ENCODE measurements around the gene TAC4. TPM values are rescaled to one million over a fixed set of nuclear protein-coding genes. Genes with fewer than 3 reads are reported as not detected.

TAC4 gene
- total RNA-seq, 1 experiment from 2014 or later: not detected

- Histone ChIP-seq H3K4me3 (ENCODE audit: insufficient read depth, low read depth, low read length) (peak overlapping the region; percentile 40), H3K36me3 (replicated peaks; ENCODE audit: control insufficient read depth, insufficient read depth, low read length) (no peaks in the 10 kb centered on the region), H3K27me3 (ENCODE audit: control insufficient read depth, insufficient read depth, low read length) (peaks cover 10% of the 10 kb centered on the region)
- DNase-seq: peak; percentile 79
Observed at GRCh38 chr17:49881054-49881402, 33.2 kb upstream of the TAC4 start.

GRCh38 chr17:49880291-49881053 is 32.6 kb upstream of the TAC4 start:
- DNase-seq: peak; percentile 99
- Histone ChIP-seq H3K36me3 (replicated peaks; ENCODE audit: control insufficient read depth, insufficient read depth, low read length) (no peaks in the 10 kb centered on the region), H3K27me3 (ENCODE audit: control insufficient read depth, insufficient read depth, low read length) (peaks cover 10% of the 10 kb centered on the region), H3K4me3 (ENCODE audit: insufficient read depth, low read depth, low read length) (peak overlapping the region; percentile 40)

- peak; percentile 53 for DNase-seq
- H3K27me3 ChIP-seq (ENCODE audit: control insufficient read depth, insufficient read depth, low read length): peaks cover 9% of the 10 kb centered on the region
Observed at GRCh38 chr17:49878931-49879904, 31.3 kb upstream of the TAC4 start.

GRCh38 chr17:49875685-49876084 is 27.8 kb upstream of the TAC4 start:
- Histone ChIP-seq H3K27me3 (ENCODE audit: control insufficient read depth, insufficient read depth, low read length) (peaks cover 3% of the 10 kb centered on the region), H3K36me3 (replicated peaks; ENCODE audit: control insufficient read depth, insufficient read depth, low read length) (no peaks in the 10 kb centered on the region), H3K4me3 (ENCODE audit: insufficient read depth, low read depth, low read length) (no peak overlapping the region)
- peak; percentile 84 for DNase-seq

More at GRCh38 chr17:49878931-49879904, 31.3 kb upstream of the TAC4 start:
- Histone ChIP-seq H3K4me3 (ENCODE audit: insufficient read depth, low read depth, low read length) (peak overlapping the region; percentile 40), H3K36me3 (replicated peaks; ENCODE audit: control insufficient read depth, insufficient read depth, low read length) (no peaks in the 10 kb centered on the region)

- H3K4me3 ChIP-seq (ENCODE audit: insufficient read depth, low read depth, low read length): no peak overlapping the region
- DNase-seq: no peak
Observed at GRCh38 chr17:49874911-49875310, 27.0 kb upstream of the TAC4 start.

GRCh38 chr17:49873926-49874325 is 26.1 kb upstream of the TAC4 start:
- Histone ChIP-seq H3K27me3 (ENCODE audit: control insufficient read depth, insufficient read depth, low read length) (peaks cover 3% of the 10 kb centered on the region; the same call in 1 of the 2 replicates), H3K4me3 (ENCODE audit: insufficient read depth, low read depth, low read length) (no peak overlapping the region), H3K36me3 (replicated peaks; ENCODE audit: control insufficient read depth, insufficient read depth, low read length) (no peaks in the 10 kb centered on the region)
- no peak for DNase-seq

More at GRCh38 chr17:49874911-49875310, 27.0 kb upstream of the TAC4 start:
- H3K27me3 ChIP-seq (ENCODE audit: control insufficient read depth, insufficient read depth, low read length): peaks cover 3% of the 10 kb centered on the region
- H3K36me3 ChIP-seq (replicated peaks; ENCODE audit: control insufficient read depth, insufficient read depth, low read length): no peaks in the 10 kb centered on the region

- H3K4me3 ChIP-seq (ENCODE audit: insufficient read depth, low read depth, low read length): no peak overlapping the region
- DNase-seq: no peak
- peaks cover 2% of the 10 kb centered on the region; the same call in 1 of the 2 replicates for H3K27me3 ChIP-seq (ENCODE audit: control insufficient read depth, insufficient read depth, low read length)
- H3K36me3 ChIP-seq (replicated peaks; ENCODE audit: control insufficient read depth, insufficient read depth, low read length): no peaks in the 10 kb centered on the region
Observed at GRCh38 chr17:49873466-49873865, 25.6 kb upstream of the TAC4 start.

- Histone ChIP-seq H3K4me3 (ENCODE audit: insufficient read depth, low read depth, low read length) (no peak overlapping the region), H3K27me3 (ENCODE audit: control insufficient read depth, insufficient read depth, low read length) (peaks cover 2% of the 10 kb centered on the region; the same call in 1 of the 2 replicates), H3K36me3 (replicated peaks; ENCODE audit: control insufficient read depth, insufficient read depth, low read length) (no peaks in the 10 kb centered on the region)
- no peak for DNase-seq
Observed at GRCh38 chr17:49872754-49873377, 25.0 kb upstream of the TAC4 start.

GRCh38 chr17:49871211-49871610 is 23.3 kb upstream of the TAC4 start:
- Histone ChIP-seq H3K4me3 (ENCODE audit: insufficient read depth, low read depth, low read length) (no peak overlapping the region), H3K27me3 (ENCODE audit: control insufficient read depth, insufficient read depth, low read length) (peaks cover 2% of the 10 kb centered on the region; the same call in 1 of the 2 replicates), H3K36me3 (replicated peaks; ENCODE audit: control insufficient read depth, insufficient read depth, low read length) (no peaks in the 10 kb centered on the region)
- DNase-seq: no peak

GRCh38 chr17:49870298-49870697 is 22.4 kb upstream of the TAC4 start:
- H3K4me3 ChIP-seq (ENCODE audit: insufficient read depth, low read depth, low read length): no peak overlapping the region
- peaks cover 2% of the 10 kb centered on the region; the same call in 1 of the 2 replicates for H3K27me3 ChIP-seq (ENCODE audit: control insufficient read depth, insufficient read depth, low read length)
- no peaks in the 10 kb centered on the region for H3K36me3 ChIP-seq (replicated peaks; ENCODE audit: control insufficient read depth, insufficient read depth, low read length)
- no peak for DNase-seq

GRCh38 chr17:49869038-49869374 is 21.1 kb upstream of the TAC4 start:
- peaks cover 2% of the 10 kb centered on the region; the same call in 1 of the 2 replicates for H3K27me3 ChIP-seq (ENCODE audit: control insufficient read depth, insufficient read depth, low read length)
- no peak overlapping the region for H3K4me3 ChIP-seq (ENCODE audit: insufficient read depth, low read depth, low read length)
- no peaks in the 10 kb centered on the region for H3K36me3 ChIP-seq (replicated peaks; ENCODE audit: control insufficient read depth, insufficient read depth, low read length)
- DNase-seq: no peak

GRCh38 chr17:49866882-49867413 is 19.1 kb upstream of the TAC4 start:
- H3K36me3 ChIP-seq (replicated peaks; ENCODE audit: control insufficient read depth, insufficient read depth, low read length): no peaks in the 10 kb centered on the region
- no peak for DNase-seq
- no peak overlapping the region for H3K4me3 ChIP-seq (ENCODE audit: insufficient read depth, low read depth, low read length)
- peaks cover 2% of the 10 kb centered on the region; the same call in 1 of the 2 replicates for H3K27me3 ChIP-seq (ENCODE audit: control insufficient read depth, insufficient read depth, low read length)

- Histone ChIP-seq H3K36me3 (replicated peaks; ENCODE audit: control insufficient read depth, insufficient read depth, low read length) (no peaks in the 10 kb centered on the region), H3K4me3 (ENCODE audit: insufficient read depth, low read depth, low read length) (no peak overlapping the region), H3K27me3 (ENCODE audit: control insufficient read depth, insufficient read depth, low read length) (peaks cover 4% of the 10 kb centered on the region; the same call in 1 of the 2 replicates)
- DNase-seq: no peak
Observed at GRCh38 chr17:49866019-49866380, 18.1 kb upstream of the TAC4 start.

GRCh38 chr17:49862781-49863331 is 15.0 kb upstream of the TAC4 start:
- Histone ChIP-seq H3K4me3 (ENCODE audit: insufficient read depth, low read depth, low read length) (no peak overlapping the region), H3K27me3 (ENCODE audit: control insufficient read depth, insufficient read depth, low read length) (0 out of 2 replicates have a peak, but pooled peaks cover 2% of the 10 kb centered on the region), H3K36me3 (replicated peaks; ENCODE audit: control insufficient read depth, insufficient read depth, low read length) (no peaks in the 10 kb centered on the region)
- DNase-seq: peak; percentile 73
